RWPE2 (cell line): ENCODE measurements around the gene NDST1.

Source experiments
- ATAC-seq: fragments of 200-7000 bp; cut with Tn5 transposase; 3 replicates; pipeline ENCODE4 v1.9.1; 2021; ENCODE audit warnings: low read depth
- DNase-seq: peaks from one replicate; pipeline ENCODE4 v3.0.0-alpha.2; 2020; ENCODE audit warnings: low spot score
- H3K27ac ChIP-seq: fragments of 450-650 bp; 2 replicates; pipeline ENCODE4 v1.5.1; 2017; ENCODE audit warnings: mild to moderate bottlenecking; ENCODE audit not compliant: poor library complexity, severe bottlenecking
- H3K27me3 ChIP-seq: fragments of 250-450 bp; sonication (Bioruptor Pico); 2 replicates; pipeline ENCODE4 v1.5.1; 2021; ENCODE audit warnings: mild to moderate bottlenecking, moderate library complexity; ENCODE audit not compliant: insufficient read depth, poor library complexity, severe bottlenecking
- H3K36me3 ChIP-seq: fragments of 250-450 bp; sonication (Bioruptor Pico); 2 replicates; pipeline ENCODE4 v1.5.1; 2020; ENCODE audit warnings: low read depth, mild to moderate bottlenecking, moderate library complexity
- H3K4me1 ChIP-seq: fragments of 250-450 bp; sonication (Bioruptor Pico); 2 replicates; pipeline ENCODE4 v1.5.1; 2021; ENCODE audit warnings: mild to moderate bottlenecking, moderate library complexity; ENCODE audit not compliant: insufficient read depth, poor library complexity, severe bottlenecking
- H3K4me3 ChIP-seq: fragments of 250-450 bp; sonication (Bioruptor Pico); 2 replicates; pipeline ENCODE4 v1.5.1; 2021; ENCODE audit warnings: mild to moderate bottlenecking, moderate library complexity; ENCODE audit not compliant: severe bottlenecking
- H3K9me3 ChIP-seq: fragments of 250-450 bp; sonication (Bioruptor Pico); 2 replicates; pipeline ENCODE4 v1.5.1; 2021; ENCODE audit warnings: mild to moderate bottlenecking, moderate library complexity; ENCODE audit not compliant: severe bottlenecking
- TF ChIP-seq, protein P1 (sequence below): fragments of 450-650 bp; IDR thresholded peaks from one replicate; pipeline ENCODE4 v1.5.1; 2017; ENCODE audit warnings: mild to moderate bottlenecking, moderate library complexity; ENCODE audit not compliant: poor library complexity, severe bottlenecking

NDST1 gene

DNA sequence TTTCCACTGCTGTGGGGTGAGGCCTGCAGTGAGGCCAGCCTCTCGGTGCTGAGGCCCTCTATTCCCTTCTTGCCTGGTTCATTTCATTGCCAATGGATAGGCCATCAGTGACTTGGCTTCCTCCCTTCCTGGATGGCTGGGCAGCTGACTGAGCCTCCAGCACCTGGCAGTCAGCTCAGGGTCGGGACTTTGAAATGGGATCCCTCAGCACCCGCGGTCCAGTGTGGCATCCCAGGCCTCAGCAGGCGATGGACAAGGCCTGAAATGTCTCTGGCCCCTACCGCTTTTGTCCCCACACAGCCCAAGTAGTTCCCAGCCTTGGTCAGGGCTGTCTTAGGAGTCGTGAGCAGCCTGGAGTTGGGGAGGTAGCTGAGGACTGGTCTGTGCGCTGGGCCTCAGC lies 17.2 kb downstream of the NDST1 start:
- H3K4me3 ChIP-seq, result no peak overlapping the region
- no peaks in the 10 kb centered on the region for H3K27me3 ChIP-seq
- no peaks in the 10 kb centered on the region for H3K9me3 ChIP-seq
- H3K27ac ChIP-seq, result no peak overlapping the region
- ATAC-seq (no peak), DNase-seq (no peak)
- peaks cover 11% of the 10 kb centered on the region for H3K4me1 ChIP-seq
- H3K36me3 ChIP-seq, result peaks cover 59% of the 10 kb centered on the region
- TF ChIP-seq, protein P1, sequence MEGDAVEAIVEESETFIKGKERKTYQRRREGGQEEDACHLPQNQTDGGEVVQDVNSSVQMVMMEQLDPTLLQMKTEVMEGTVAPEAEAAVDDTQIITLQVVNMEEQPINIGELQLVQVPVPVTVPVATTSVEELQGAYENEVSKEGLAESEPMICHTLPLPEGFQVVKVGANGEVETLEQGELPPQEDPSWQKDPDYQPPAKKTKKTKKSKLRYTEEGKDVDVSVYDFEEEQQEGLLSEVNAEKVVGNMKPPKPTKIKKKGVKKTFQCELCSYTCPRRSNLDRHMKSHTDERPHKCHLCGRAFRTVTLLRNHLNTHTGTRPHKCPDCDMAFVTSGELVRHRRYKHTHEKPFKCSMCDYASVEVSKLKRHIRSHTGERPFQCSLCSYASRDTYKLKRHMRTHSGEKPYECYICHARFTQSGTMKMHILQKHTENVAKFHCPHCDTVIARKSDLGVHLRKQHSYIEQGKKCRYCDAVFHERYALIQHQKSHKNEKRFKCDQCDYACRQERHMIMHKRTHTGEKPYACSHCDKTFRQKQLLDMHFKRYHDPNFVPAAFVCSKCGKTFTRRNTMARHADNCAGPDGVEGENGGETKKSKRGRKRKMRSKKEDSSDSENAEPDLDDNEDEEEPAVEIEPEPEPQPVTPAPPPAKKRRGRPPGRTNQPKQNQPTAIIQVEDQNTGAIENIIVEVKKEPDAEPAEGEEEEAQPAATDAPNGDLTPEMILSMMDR, result no peak

DNA sequence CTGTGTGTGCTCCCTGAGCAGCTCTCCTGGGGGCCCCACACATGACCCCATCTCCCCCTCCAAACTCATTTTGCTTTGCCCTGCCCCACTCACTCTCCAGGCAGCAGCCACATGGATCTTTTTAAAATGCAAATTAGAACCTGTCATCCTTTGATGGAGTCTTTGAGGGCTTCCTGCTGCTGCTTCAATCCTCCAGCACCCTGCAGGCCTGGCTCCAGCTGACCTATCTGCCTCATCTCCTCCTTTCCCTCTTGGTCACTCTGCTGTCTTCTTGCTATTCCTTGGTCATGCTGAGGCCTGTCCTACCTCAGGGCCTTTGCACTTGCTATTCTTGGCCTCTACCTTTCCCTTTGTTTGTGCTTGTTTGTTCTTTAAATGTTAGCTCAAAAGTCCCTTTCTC lies 17.9 kb downstream of the NDST1 start:
- H3K36me3 ChIP-seq, result peaks cover 62% of the 10 kb centered on the region
- ATAC-seq, result no peak
- no peak for DNase-seq
- H3K4me3 ChIP-seq, result no peak overlapping the region
- no peaks in the 10 kb centered on the region for H3K27me3 ChIP-seq
- H3K27ac ChIP-seq, result no peak overlapping the region
- H3K4me1 ChIP-seq, result peaks cover 9% of the 10 kb centered on the region
- H3K9me3 ChIP-seq, result no peaks in the 10 kb centered on the region
- TF ChIP-seq, protein P1, result no peak

DNA sequence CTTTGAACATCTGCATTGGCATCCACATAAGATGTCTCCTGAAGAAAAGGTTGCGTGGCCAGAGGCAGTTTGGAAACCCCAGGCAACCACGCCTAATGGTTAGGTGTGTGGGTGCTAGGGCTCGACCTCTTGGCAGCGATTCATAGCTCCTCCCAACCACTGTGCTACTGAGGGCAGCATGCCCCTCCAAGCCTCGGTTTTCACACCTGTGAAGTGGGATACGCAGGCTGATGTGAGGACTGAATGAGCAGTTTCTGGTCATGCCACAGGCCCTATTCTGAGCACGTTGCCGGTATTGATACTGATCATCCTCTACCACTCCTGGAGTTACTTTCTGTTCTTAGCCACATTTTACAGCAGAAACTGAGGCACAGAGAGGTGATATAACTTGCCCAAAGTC lies 19.1 kb downstream of the NDST1 start:
- H3K27ac ChIP-seq, result no peak overlapping the region
- H3K4me3 ChIP-seq, result no peak overlapping the region
- H3K36me3 ChIP-seq, result peaks cover 55% of the 10 kb centered on the region
- TF ChIP-seq, protein P1, result no peak
- H3K4me1 ChIP-seq, result no peaks in the 10 kb centered on the region
- no peaks in the 10 kb centered on the region for H3K27me3 ChIP-seq
- H3K9me3 ChIP-seq, result no peaks in the 10 kb centered on the region
- no peak for DNase-seq
- no peak for ATAC-seq

DNA sequence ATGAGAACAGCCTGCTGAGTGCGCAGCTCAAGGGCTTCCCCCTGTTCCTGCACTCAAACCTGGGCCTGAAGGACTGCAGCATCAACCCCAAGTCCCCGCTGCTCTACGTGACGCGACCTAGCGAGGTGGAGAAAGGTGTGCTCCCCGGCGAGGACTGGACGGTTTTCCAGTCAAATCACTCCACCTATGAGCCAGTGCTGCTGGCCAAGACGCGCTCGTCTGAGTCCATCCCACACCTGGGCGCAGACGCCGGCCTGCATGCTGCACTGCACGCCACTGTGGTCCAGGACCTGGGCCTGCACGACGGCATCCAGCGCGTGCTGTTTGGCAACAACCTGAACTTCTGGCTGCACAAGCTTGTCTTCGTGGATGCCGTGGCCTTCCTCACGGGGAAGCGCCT lies 19.9 kb downstream of the NDST1 start:
- Histone ChIP-seq H3K4me1 (no peaks in the 10 kb centered on the region), H3K27ac (no peak overlapping the region), H3K36me3 (peaks cover 59% of the 10 kb centered on the region), H3K4me3 (no peak overlapping the region), H3K27me3 (no peaks in the 10 kb centered on the region), H3K9me3 (no peaks in the 10 kb centered on the region)
- TF ChIP-seq, protein P1, result no peak
- no peak for ATAC-seq
- DNase-seq, result no peak

DNA sequence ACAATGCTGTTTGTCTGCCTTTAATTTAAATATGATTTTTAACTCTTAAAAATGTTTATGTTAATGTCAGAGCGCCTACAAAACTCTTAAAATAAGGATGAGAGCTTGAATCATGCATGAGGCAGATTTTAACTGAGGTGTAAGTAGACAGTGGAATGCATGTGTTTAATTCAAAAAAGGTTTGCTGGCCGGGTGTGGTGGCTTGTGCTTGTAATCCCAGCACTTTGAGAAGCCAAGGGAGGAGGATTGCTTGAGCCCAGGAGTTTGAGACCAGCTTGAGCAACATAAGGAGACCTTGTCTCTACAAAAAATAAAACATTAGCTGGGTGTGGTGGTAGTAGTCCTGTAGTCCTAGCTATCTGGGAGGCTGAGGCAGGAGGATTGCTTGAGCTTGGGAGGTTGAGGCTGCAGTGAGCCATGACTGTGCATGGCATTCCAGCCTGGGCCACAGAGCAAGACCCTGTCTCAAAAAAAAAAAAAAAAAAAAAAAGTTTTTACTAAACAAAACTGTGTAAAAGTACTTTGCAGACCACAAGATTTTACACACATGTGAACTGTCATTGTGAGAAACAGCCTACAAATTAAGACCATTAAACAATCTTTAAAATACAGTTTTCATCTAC lies 21.1 kb downstream of the NDST1 start:
- H3K27ac ChIP-seq, result no peak overlapping the region
- no peaks in the 10 kb centered on the region for H3K27me3 ChIP-seq
- H3K36me3 ChIP-seq, result peaks cover 60% of the 10 kb centered on the region
- no peak for DNase-seq
- no peak for ATAC-seq
- no peak overlapping the region for H3K4me3 ChIP-seq
- no peaks in the 10 kb centered on the region for H3K4me1 ChIP-seq
- no peaks in the 10 kb centered on the region for H3K9me3 ChIP-seq
- TF ChIP-seq, protein P1, result no peak
